ENCODE results near the gene ECSCR. TPM values are rescaled to one million over a fixed set of nuclear protein-coding genes. Genes with fewer than 3 reads are reported as not detected.
A peak's percentile ranks its signal among the peaks of the same experiment; 100 is the strongest.
"Not testable (repeated sequence)": the region's sequence is repeated elsewhere in the genome, so short reads cannot be mapped to it uniquely, and the experiment has no call there.

Gene ECSCR, protein sequence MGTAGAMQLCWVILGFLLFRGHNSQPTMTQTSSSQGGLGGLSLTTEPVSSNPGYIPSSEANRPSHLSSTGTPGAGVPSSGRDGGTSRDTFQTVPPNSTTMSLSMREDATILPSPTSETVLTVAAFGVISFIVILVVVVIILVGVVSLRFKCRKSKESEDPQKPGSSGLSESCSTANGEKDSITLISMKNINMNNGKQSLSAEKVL
- 0.29 and 0.60 TPM in 2 replicates for total RNA-seq (2014; rRNA removed; shearing (Covaris generic))

DNA sequence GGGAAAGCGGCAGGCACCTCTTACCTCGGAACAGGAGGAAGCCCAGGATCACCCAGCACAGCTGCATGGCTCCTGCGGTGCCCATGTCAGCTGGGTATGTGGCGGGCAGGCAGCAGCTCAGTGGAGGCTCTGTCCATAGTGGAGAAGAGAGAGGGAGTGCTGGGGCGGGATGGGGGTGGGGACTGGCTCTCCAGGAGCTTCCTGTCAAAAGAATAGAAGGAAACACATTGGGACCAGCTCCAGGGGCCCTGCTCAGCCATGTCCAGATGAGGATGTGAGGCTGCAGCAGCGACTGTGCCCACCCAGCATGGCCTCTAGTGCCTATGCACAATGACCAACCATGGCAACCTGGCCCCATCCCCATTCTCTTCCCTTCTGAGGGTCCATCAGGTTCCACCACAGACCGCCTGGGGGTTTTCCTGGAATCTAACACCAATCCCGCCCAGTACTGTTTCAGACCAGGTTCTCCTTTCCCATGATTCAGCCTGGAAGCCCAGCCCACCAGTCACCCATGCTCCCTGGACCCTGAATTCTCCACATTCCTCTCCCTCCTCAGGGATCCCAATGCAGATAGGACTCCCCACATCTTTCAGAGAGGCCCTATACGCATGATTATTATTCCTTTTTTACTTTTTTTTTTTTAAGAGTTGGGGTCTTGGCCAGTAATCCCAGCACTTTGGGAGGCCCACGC, at the start of gene ECSCR:
Gene ECSCR, minus strand, starts transcription at position 158 of the 691 bp plus-strand sequence. Its CDS starts 73 bp downstream, at position 85.
- DNase-seq (ENCODE audit: low read depth) = no peak

GRCh38 chr5:139504722-139505121, 42.2 kb upstream of the ECSCR start:
- not testable (repeated sequence) for DNase-seq (ENCODE audit: low read depth)

DNA sequence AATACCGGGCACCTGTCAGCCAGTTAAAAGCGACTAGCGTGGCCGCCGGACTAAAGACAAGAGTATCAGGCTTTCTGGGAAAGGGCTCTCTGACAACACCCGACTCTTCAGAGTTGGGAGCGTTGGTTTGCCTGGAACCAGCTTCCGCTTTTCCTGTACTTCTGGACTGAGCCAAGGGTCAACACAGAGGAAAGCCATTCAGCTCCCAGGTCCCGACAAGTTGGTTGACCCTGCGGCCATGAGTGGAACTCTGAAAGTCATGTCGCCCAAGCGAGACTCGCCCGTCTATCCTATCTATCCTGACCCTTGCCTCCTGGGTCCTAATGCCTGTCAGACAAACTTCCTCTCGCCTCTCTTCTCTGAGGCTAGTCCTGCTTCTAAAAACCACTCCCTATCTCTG, 41.3 kb upstream of the ECSCR start:
- not testable (repeated sequence) for DNase-seq (ENCODE audit: low read depth)

GRCh38 chr5:139503036-139503817, 40.7 kb upstream of the ECSCR start:
- not testable (repeated sequence) for DNase-seq (ENCODE audit: low read depth)

DNA sequence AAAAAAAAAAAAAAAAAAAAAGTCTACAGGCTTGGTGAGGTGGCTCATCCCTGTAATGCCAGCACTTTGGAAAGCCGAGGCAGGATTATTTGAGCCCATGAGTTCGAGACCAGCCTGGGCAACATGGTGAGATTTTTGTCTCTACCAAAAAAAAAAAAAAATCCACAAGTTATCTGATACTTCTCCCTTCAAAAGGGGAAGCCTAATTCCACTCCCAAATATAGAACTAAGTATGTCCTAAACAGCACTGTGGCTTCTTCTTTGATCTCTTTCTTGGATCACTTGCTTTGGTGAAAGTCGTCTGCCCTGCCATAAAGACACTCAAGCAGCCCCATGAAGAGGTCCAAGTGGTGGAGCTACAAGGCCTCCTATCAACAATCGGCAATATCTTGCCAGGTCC, 38.8 kb upstream of the ECSCR start:
- DNase-seq (ENCODE audit: low read depth) = no peak

- no peak for DNase-seq (ENCODE audit: low read depth)
Measured at GRCh38 chr5:139495638-139496435, 33.3 kb upstream of the ECSCR start.

DNA sequence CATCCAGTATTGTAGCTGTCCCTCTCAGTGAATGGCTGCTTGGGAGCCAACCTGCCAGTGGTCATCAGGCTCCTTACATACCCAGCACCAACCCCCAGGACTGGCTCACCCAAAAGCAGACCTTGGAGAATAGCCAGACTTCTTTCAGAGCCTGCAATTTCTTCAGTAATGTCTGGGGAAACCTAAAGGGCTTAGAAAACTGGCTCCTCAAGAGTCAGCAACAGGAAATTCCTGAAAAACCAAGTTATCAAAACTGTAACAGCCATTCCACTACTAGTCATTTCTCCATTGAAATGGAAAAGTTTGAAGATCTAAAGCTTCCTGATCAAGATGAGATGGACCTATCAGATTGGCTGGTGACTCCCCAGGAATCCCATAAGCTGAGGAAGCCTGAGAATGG, 32.3 kb upstream of the ECSCR start:
- DNase-seq (ENCODE audit: low read depth) = no peak

GRCh38 chr5:139494256-139494655, 31.7 kb upstream of the ECSCR start:
- no peak for DNase-seq (ENCODE audit: low read depth)

- peak; percentile 71 for DNase-seq (ENCODE audit: low read depth)
Measured at GRCh38 chr5:139492700-139493192, 30.2 kb upstream of the ECSCR start.

DNA sequence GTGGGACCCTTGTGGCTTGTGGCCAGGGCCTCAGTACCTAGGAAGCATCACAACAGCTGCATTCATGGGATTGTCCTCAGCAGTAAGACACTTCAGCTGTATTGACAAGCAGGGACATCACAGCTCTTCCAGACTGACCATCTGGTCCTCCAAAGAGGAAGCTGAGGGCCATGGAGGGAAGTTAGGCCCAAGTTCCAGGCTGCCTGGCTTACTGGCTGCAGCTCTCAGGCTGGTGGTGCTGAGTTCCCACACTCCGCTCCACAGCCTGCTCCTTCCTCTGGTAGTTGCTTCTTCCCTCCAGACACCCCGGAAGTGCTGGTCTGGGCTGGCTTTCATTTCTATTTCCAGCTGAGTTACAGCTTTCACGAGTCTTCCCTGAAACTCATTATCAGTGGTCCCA, 25.7 kb upstream of the ECSCR start:
- no peak for DNase-seq (ENCODE audit: low read depth)

- no peak for DNase-seq (ENCODE audit: low read depth)
Measured at GRCh38 chr5:139486201-139486600, 23.7 kb upstream of the ECSCR start.

GRCh38 chr5:139482890-139483208, 20.3 kb upstream of the ECSCR start:
- DNase-seq (ENCODE audit: low read depth) = not testable (repeated sequence)

GRCh38 chr5:139482050-139482889, 19.7 kb upstream of the ECSCR start, which contains the start of gene STING1:
Gene STING1, minus strand, starts transcription at chr5:139482758. Its CDS starts 1,054 bp downstream, at chr5:139481704.
- peak; percentile 95 for DNase-seq (ENCODE audit: low read depth)

GRCh38 chr5:139481580-139482049, 19.1 kb upstream of the ECSCR start:
- DNase-seq (ENCODE audit: low read depth) = peak; percentile 23

DNA sequence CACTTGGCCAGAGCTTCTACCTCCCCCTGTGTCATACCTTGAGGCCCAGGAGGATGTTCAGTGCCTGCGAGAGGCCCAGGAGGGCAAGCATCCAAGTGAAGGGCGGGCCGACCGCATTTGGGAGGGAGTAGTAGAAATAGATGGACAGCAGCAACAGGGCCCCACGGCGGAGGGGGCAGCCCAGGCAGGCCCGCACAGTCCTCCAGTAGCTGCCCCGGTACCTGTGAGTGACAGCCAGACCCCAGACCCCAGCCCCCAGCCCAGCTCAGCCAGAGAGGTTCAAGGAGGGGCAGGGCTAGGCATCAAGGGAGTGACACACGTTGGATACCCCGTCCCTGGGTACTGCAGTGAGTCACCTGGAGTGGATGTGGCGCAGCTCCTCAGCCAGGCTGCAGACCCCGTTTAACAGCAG, 18.6 kb upstream of the ECSCR start:
- no peak for DNase-seq (ENCODE audit: low read depth)

DNA sequence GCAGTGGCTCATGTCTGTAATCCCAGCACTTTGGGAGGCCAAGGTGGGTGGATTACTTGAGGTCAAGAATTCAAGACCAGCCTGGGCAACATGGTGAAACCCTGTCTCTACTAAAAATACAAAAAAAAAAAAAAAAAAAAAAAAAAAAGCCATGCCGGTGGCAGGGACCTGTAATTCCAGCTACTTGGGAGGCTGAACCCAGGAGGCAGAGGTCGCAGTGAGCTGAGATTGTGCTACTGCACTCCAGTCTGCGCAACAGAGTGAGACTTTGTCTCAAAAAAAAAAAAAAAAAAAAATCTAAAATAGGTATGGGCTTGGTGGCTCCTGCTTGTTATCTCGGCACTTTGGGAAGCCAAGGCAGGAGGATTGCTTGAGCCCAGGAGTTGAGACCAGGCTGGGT, 17.2 kb upstream of the ECSCR start:
- not testable (repeated sequence) for DNase-seq (ENCODE audit: low read depth)

GRCh38 chr5:139478657-139479423, 16.3 kb upstream of the ECSCR start:
- DNase-seq (ENCODE audit: low read depth) = not testable (repeated sequence)

- DNase-seq (ENCODE audit: low read depth) = no peak
Measured at GRCh38 chr5:139475865-139476617, 13.5 kb upstream of the ECSCR start.
